GM10847 (cell line): ENCODE results near the gene INHBE.
A peak's percentile ranks its signal among the peaks of the same experiment; 100 is the strongest.

Source experiments
- POLR2A ChIP-seq: IDR thresholded peaks from 2 replicates; pipeline ENCODE4 v1.6.1; 2011; ENCODE audit not compliant: insufficient read length; ENCODE audit errors: extremely low read depth

INHBE gene

GRCh38 chr12:57476162-57476992 lies 21.3 kb downstream of the INHBE start:
- TF ChIP-seq POLR2A: peak; percentile 31

GRCh38 chr12:57476993-57477709 lies 22.0 kb downstream of the INHBE start:
- TF ChIP-seq POLR2A: no peak

- peak; percentile 34 for TF ChIP-seq POLR2A
Measured at GRCh38 chr12:57477710-57478681, 22.9 kb downstream of the INHBE start.

- no peak for TF ChIP-seq POLR2A
Measured at GRCh38 chr12:57479043-57479375, 23.9 kb downstream of the INHBE start.

- TF ChIP-seq POLR2A: no peak
Measured at GRCh38 chr12:57479376-57480115, 24.4 kb downstream of the INHBE start, which contains the start of gene ARHGAP9. TSS of gene ARHGAP9 (minus strand) at chr12:57479866. CDS start at chr12:57479406, 460 bp downstream.

GRCh38 chr12:57481671-57482070 lies 26.6 kb downstream of the INHBE start:
- TF ChIP-seq POLR2A: no peak

GRCh38 chr12:57483466-57483865 lies 28.4 kb downstream of the INHBE start:
- no peak for TF ChIP-seq POLR2A

GRCh38 chr12:57485695-57486094 lies 30.6 kb downstream of the INHBE start:
- TF ChIP-seq POLR2A: no peak

GRCh38 chr12:57487055-57487596 lies 32.0 kb downstream of the INHBE start:
- no peak for TF ChIP-seq POLR2A

GRCh38 chr12:57487597-57488401 lies 32.7 kb downstream of the INHBE start, which contains the start of gene MARS1:
TSS of gene MARS1 (plus strand) at chr12:57488068. CDS start at chr12:57488091, 23 bp downstream.
- peak; percentile 69 for TF ChIP-seq POLR2A

GRCh38 chr12:57488402-57489156 lies 33.5 kb downstream of the INHBE start:
- no peak for TF ChIP-seq POLR2A

GRCh38 chr12:57489157-57489641 lies 34.1 kb downstream of the INHBE start:
- no peak for TF ChIP-seq POLR2A
